Trophoblast cell (in vitro differentiated cells and primary cell): ENCODE data around the gene PAM.

Experiments
- DNase-seq, 2 donors: peaks; one replicate each; pipeline ENCODE4 v3.0.0-alpha.2; 2016
- H2AFZ ChIP-seq: 2 replicates; pipeline ENCODE4 v1.6.1; 2013; ENCODE audit warnings: low read length, moderate library complexity, mild to moderate bottlenecking; ENCODE audit not compliant: insufficient read depth, poor library complexity
- H2AK5ac ChIP-seq: 2 replicates; pipeline ENCODE4 v1.6.1; 2013; ENCODE audit warnings: mild to moderate bottlenecking, low read length
- H2BK120ac ChIP-seq: 2 replicates; pipeline ENCODE4 v1.6.1; 2013; ENCODE audit warnings: low read length, mild to moderate bottlenecking, moderate library complexity; ENCODE audit not compliant: insufficient read depth, poor library complexity
- H2BK12ac ChIP-seq: 2 replicates; pipeline ENCODE4 v1.6.1; 2013; ENCODE audit warnings: mild to moderate bottlenecking, low read length, moderate library complexity
- H2BK5ac ChIP-seq: 2 replicates; pipeline ENCODE4 v1.6.1; 2013; ENCODE audit warnings: low read length, low read depth, moderate library complexity, mild to moderate bottlenecking; ENCODE audit not compliant: poor library complexity
- H3K14ac ChIP-seq: 2 replicates; pipeline ENCODE4 v1.6.1; 2013; ENCODE audit warnings: mild to moderate bottlenecking, low read length
- H3K18ac ChIP-seq: 2 replicates; pipeline ENCODE4 v1.6.1; 2013; ENCODE audit warnings: mild to moderate bottlenecking, low read length
- H3K23ac ChIP-seq: 2 replicates; pipeline ENCODE4 v1.6.1; 2013; ENCODE audit warnings: low read length
- H3K27ac ChIP-seq: 2 replicates; pipeline ENCODE4 v1.5.1; 2013; ENCODE audit warnings: low read depth, mild to moderate bottlenecking, inconsistent platforms, low read length, moderate library complexity
- H3K27me3 ChIP-seq: 2 replicates; pipeline ENCODE4 v1.6.1; 2013; ENCODE audit warnings: inconsistent platforms, mild to moderate bottlenecking, low read length, moderate library complexity; ENCODE audit not compliant: insufficient read depth
- H3K36me3 ChIP-seq, 2 experiments: 1 replicate in 1 of 2; 2 replicates in 1 of 2; pipeline ENCODE4 v1.6.1; 2013; ENCODE audit warnings: low read length in 2 of 2, mild to moderate bottlenecking in 2 of 2, moderate library complexity in 1 of 2; ENCODE audit not compliant: insufficient read depth in 2 of 2, control insufficient read depth in 1 of 2
- H3K4ac ChIP-seq: 2 replicates; pipeline ENCODE4 v1.6.1; 2013; ENCODE audit warnings: low read depth, mild to moderate bottlenecking, low read length, moderate library complexity
- H3K4me1 ChIP-seq, 2 experiments: 1 replicate in 1 of 2; 2 replicates in 1 of 2; pipeline ENCODE4 v1.6.1; 2013; ENCODE audit warnings: low read length in 2 of 2, mild to moderate bottlenecking in 2 of 2, moderate library complexity in 1 of 2; ENCODE audit not compliant: insufficient read depth in 2 of 2, control insufficient read depth in 1 of 2
- H3K4me2 ChIP-seq: 2 replicates; pipeline ENCODE4 v1.6.1; 2013; ENCODE audit warnings: inconsistent platforms, mild to moderate bottlenecking, low read length, moderate library complexity
- H3K4me3 ChIP-seq: 2 replicates; pipeline ENCODE4 v1.5.1; 2013; ENCODE audit warnings: mild to moderate bottlenecking, low read depth, low read length, inconsistent platforms
- H3K79me1 ChIP-seq: one replicate; pipeline ENCODE4 v1.6.1; 2013; ENCODE audit warnings: low read length
- H3K79me2 ChIP-seq: 2 replicates; pipeline ENCODE4 v1.6.1; 2013; ENCODE audit warnings: low read length, mild to moderate bottlenecking; ENCODE audit not compliant: control insufficient read depth, insufficient read depth, poor library complexity
- H3K9ac ChIP-seq: 2 replicates; pipeline ENCODE4 v1.6.1; 2013; ENCODE audit warnings: mild to moderate bottlenecking, low read length
- H3K9me3 ChIP-seq: 2 replicates; pipeline ENCODE4 v1.6.1; 2013; ENCODE audit warnings: low read depth, mild to moderate bottlenecking, control low read depth, inconsistent platforms, low read length; ENCODE audit not compliant: insufficient read depth
- H4K12ac ChIP-seq: 2 replicates; pipeline ENCODE4 v1.6.1; 2013; ENCODE audit warnings: low read depth, mild to moderate bottlenecking, low read length, moderate library complexity
- H4K8ac ChIP-seq: 2 replicates; pipeline ENCODE4 v1.6.1; 2013; ENCODE audit warnings: low read depth, mild to moderate bottlenecking, low read length, moderate library complexity
- H4K91ac ChIP-seq: one replicate; pipeline ENCODE4 v1.6.1; 2013; ENCODE audit warnings: low read depth, mild to moderate bottlenecking, low read length, moderate library complexity
- WGBS: extraction: QIAGEN DNeasy Blood & Tissue Kit; methylation state at CpG from one replicate; pipeline ENCODE4 v1.1.7; 2013; ENCODE audit warnings: missing lambda C conversion rate; ENCODE audit not compliant: insufficient read length, insufficient coverage; ENCODE audit errors: extremely low coverage; 5-methylcytosine and 5-hydroxymethylcytosine counted together

PAM gene

DNA sequence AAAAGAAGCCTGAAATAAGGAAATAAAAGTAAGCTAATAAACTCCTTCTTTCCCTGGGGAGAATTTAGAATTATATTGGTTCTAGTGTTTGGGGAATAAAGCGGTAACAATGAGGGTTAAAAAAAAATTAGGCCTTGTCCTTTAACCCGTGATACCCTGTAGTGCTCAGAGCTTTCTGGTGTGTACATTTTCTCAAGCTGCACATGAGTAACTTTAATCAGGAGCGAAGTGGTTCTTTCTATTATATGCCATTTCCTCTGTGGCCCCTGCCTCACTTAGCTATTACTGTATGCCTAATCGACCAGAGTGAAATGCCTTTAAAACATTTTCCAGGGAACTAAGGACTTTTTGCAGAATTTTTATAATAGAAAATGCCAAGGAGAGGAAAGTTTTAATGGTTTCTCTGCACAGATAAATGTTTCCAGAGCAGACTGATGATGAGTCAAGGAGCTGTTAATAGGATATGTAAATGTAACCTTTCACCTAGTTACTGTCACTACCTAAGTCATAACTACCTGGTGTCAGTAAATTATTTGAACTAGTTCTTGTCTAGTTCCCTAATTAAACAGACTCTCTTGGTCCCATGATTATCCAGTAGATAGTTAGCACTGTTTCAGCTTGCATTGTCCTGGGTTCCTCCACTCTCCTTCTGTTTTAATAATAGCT, 7.6 kb downstream of the PAM start:
- no peak overlapping the region for H3K4me2 ChIP-seq
- no peak overlapping the region for H2AFZ ChIP-seq
- no peak overlapping the region for H3K9ac ChIP-seq
- no peaks in the 10 kb centered on the region for H3K79me1 ChIP-seq
- no peak overlapping the region for H3K23ac ChIP-seq
- H3K4me3 ChIP-seq = no peak overlapping the region
- no peak overlapping the region for H2BK5ac ChIP-seq
- H2AK5ac ChIP-seq = no peak overlapping the region
- peaks cover 0 to 2% of the 10 kb centered on the region in 2 experiments for H3K4me1 ChIP-seq
- peak in 1 of 2 donors; percentile 28 for DNase-seq
- H3K79me2 ChIP-seq = no peaks in the 10 kb centered on the region
- no peaks in the 10 kb centered on the region for H3K36me3 ChIP-seq
- H2BK12ac ChIP-seq = no peak overlapping the region
- WGBS = no CpG with 5 or more reads among the region's 4 CpGs
- H3K4ac ChIP-seq = no peak overlapping the region
- H3K27me3 ChIP-seq = no peaks in the 10 kb centered on the region
- H4K91ac ChIP-seq = no peak overlapping the region
- H4K12ac ChIP-seq = no peak overlapping the region
- no peak overlapping the region for H3K18ac ChIP-seq
- no peak overlapping the region for H2BK120ac ChIP-seq
- no peaks in the 10 kb centered on the region for H3K9me3 ChIP-seq
- no peak overlapping the region for H3K14ac ChIP-seq
- H3K27ac ChIP-seq = no peak overlapping the region
- H4K8ac ChIP-seq = no peak overlapping the region

DNA sequence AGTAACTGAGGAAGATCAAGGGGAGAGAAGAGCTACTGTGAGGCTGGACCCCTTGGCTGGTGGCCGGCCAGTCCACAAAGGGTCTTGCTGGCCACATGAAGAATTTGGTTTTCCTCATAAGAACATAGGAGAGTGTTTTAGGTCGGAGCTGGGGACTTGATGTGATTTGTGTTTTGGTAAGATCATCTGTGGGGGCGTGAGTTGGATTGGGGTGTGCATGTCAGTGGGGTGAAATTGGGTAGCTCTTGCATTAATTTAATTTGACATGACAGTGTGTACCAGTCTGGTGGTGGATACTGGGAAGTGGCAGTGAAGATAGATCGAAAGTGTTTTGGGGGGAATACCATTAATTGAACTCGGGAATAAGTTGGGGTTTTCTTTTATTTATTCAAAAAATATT, 8.6 kb downstream of the PAM start:
- Histone ChIP-seq H3K4me3 (no peak overlapping the region), H3K9me3 (no peaks in the 10 kb centered on the region), H3K23ac (no peak overlapping the region), H4K12ac (no peak overlapping the region), H3K36me3 (no peaks in the 10 kb centered on the region), H3K18ac (no peak overlapping the region), H2AK5ac (no peak overlapping the region), H3K4me2 (no peak overlapping the region), H2BK12ac (no peak overlapping the region), H2BK5ac (no peak overlapping the region), H3K27ac (no peak overlapping the region), H3K4me1 (peaks cover 0 to 2% of the 10 kb centered on the region in 2 experiments), H4K91ac (no peak overlapping the region), H4K8ac (no peak overlapping the region), H3K79me1 (no peaks in the 10 kb centered on the region), H3K14ac (no peak overlapping the region), H3K79me2 (no peaks in the 10 kb centered on the region), H2AFZ (no peak overlapping the region), H3K27me3 (no peaks in the 10 kb centered on the region), H3K9ac (no peak overlapping the region), H2BK120ac (no peak overlapping the region), H3K4ac (no peak overlapping the region)
- DNase-seq = no peak
- no CpG with 5 or more reads among the region's 5 CpGs for WGBS

DNA sequence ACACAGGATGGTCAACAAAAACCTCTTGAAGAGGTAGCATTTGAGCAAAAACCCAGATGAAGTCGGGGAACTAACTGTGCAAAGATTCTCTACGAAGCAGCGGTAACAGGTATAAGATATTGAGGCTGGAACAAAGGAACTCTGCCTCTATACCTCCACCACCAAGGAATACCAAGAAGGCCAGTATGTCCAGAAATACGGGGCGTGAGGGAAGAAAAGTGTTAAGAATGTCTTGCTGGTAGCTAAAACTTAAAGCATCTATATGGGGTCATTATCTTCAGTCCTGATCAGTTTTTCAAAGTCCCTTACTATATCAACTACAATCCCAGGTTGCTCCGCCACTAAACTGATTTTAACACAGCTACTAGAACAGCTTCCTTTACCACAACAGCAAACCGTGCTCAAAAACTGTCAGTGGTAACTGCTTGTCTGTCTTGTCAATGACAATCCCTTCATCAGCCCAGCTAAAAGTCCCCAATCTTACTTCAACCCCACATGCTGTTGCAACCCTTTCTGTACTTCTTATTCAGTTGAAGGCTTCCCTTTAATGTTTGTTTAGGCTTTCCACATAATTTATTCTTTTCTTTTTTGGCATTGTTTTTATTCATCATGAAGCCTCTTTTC, 9.4 kb downstream of the PAM start:
- Histone ChIP-seq H3K4me1 (peaks cover 0 to 2% of the 10 kb centered on the region in 2 experiments), H2BK120ac (no peak overlapping the region), H3K79me1 (no peaks in the 10 kb centered on the region), H3K36me3 (no peaks in the 10 kb centered on the region), H4K91ac (no peak overlapping the region), H2AK5ac (no peak overlapping the region), H3K4me2 (no peak overlapping the region), H3K23ac (no peak overlapping the region), H3K27ac (no peak overlapping the region), H3K4ac (no peak overlapping the region), H3K14ac (no peak overlapping the region), H3K4me3 (no peak overlapping the region), H4K8ac (no peak overlapping the region), H2AFZ (no peak overlapping the region), H2BK5ac (no peak overlapping the region), H2BK12ac (no peak overlapping the region), H3K9me3 (no peaks in the 10 kb centered on the region), H3K9ac (no peak overlapping the region), H3K27me3 (no peaks in the 10 kb centered on the region), H3K79me2 (no peaks in the 10 kb centered on the region), H3K18ac (no peak overlapping the region), H4K12ac (no peak overlapping the region)
- whole genome bisulfite sequencing = no CpG with 5 or more reads among the region's 7 CpGs
- DNase-seq = peak; percentile 54 to 88

DNA sequence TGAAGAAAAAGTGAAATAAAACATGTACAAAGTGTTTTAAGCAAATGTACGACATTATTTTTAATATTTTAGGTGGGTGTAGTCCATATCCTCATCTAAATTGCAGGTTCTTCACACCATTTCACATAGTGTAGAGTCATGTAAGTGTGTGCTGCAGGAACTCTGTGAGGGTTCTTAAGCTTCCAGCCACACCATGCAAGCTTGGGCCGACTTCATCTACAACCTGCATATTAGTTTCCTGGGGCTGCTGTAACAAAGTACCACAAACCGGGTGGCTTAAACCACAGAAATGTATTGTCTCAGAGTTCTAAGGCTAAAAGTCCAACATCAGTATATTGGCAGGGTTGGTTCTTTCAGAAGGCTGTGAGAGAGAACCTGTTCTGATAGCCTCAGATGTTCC, 10.2 kb downstream of the PAM start:
- no peak overlapping the region for H3K4ac ChIP-seq
- no peak overlapping the region for H2AFZ ChIP-seq
- no peak overlapping the region for H4K12ac ChIP-seq
- H2AK5ac ChIP-seq = no peak overlapping the region
- no peak overlapping the region for H4K91ac ChIP-seq
- H3K36me3 ChIP-seq = no peaks in the 10 kb centered on the region
- H4K8ac ChIP-seq = no peak overlapping the region
- DNase-seq = no peak
- H3K4me3 ChIP-seq = no peak overlapping the region
- H3K14ac ChIP-seq = no peak overlapping the region
- H3K9me3 ChIP-seq = no peaks in the 10 kb centered on the region
- H3K79me2 ChIP-seq = no peaks in the 10 kb centered on the region
- H3K18ac ChIP-seq = no peak overlapping the region
- no CpG with 5 or more reads among the region's 3 CpGs for WGBS
- H3K4me2 ChIP-seq = no peak overlapping the region
- no peak overlapping the region for H2BK120ac ChIP-seq
- no peak overlapping the region for H2BK5ac ChIP-seq
- no peak overlapping the region for H3K9ac ChIP-seq
- no peak overlapping the region for H3K27ac ChIP-seq
- no peaks in the 10 kb centered on the region for H3K27me3 ChIP-seq
- no peak overlapping the region for H2BK12ac ChIP-seq
- no peaks in the 10 kb centered on the region for H3K79me1 ChIP-seq
- no peak overlapping the region for H3K23ac ChIP-seq
- peaks cover 0 to 2% of the 10 kb centered on the region in 2 experiments for H3K4me1 ChIP-seq
